ENCODE measurements around the gene EVA1A. TPM values are rescaled to one million over a fixed set of nuclear protein-coding genes. Genes with fewer than 3 reads are reported as not detected.
"Not testable (repeated sequence)": the region's sequence is repeated elsewhere in the genome, so short reads cannot be mapped to it uniquely, and the experiment has no call there.

Gene EVA1A
- total RNA-seq, 1 experiment from 2014 or later = 0.21 TPM

DNA sequence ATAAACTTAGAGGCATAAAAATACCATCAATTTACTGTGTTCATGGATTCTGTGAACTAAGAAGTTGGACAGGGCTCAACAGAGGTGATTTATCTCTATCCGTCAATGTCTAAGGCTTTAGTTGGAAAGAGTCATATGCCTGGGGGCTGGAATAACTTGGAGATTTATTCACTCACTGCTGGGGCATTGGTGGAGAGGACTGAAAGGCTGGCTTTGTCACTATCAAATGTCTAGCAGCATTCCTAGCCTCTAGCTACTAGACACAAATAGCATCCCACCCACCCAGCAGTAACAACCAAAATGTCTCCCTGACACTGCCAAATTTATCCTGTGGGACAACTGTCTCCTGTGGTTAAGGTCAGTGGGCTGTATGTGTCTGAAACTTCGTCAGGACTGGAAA, 71.0 kb downstream of the EVA1A start:
- intact Hi-C loops (cut with micrococcal nuclease; ENCODE audit: unreplicated experiment) (no loop called here), in situ Hi-C loops (cut with HindIII; ENCODE audit: low pct_unique_long_range_greater_than_20kb, low sequenced_read_pairs) (no loop called here)
- no TSS peak for BruUV-seq (replicated peaks)
- no peaks in the 10 kb centered on the region for H3K4me1 ChIP-seq (ENCODE audit: control insufficient read depth, insufficient read depth, low read length)
- no peak for ATAC-seq
- no peaks in the 10 kb centered on the region for H3K9me3 ChIP-seq (ENCODE audit: control insufficient read depth, insufficient read depth, low read depth, low read length)
- no peaks in the 10 kb centered on the region for H3K27me3 ChIP-seq (ENCODE audit: control insufficient read depth, insufficient read depth, low read length)
- H3K27ac ChIP-seq (ENCODE audit: low read length) = no peak overlapping the region
- H3K36me3 ChIP-seq (ENCODE audit: control insufficient read depth, insufficient read depth, low read length) = no peaks in the 10 kb centered on the region
- H3K4me3 ChIP-seq (ENCODE audit: low read depth in 2 of 2, low read length in 2 of 2) = no peak overlapping the region
- CTCF ChIA-PET = no interaction called here
- no peak for DNase-seq (ENCODE audit: low read depth, low spot score)
- POLR2A ChIA-PET = no interaction called here
- TF ChIP-seq POLR2AphosphoS5 (IDR thresholded peaks at IDR 0.05; ENCODE audit: low read depth, low read length) (no peak), TCF7L2 (IDR thresholded peaks at IDR 0.05; ENCODE audit: low read depth, low read length) (no peak), SIN3A (IDR thresholded peaks at IDR 0.05; ENCODE audit: borderline replicate concordance, insufficient read depth, low read depth, low read length) (no peak)
- TF ChIP-seq, protein P1, sequence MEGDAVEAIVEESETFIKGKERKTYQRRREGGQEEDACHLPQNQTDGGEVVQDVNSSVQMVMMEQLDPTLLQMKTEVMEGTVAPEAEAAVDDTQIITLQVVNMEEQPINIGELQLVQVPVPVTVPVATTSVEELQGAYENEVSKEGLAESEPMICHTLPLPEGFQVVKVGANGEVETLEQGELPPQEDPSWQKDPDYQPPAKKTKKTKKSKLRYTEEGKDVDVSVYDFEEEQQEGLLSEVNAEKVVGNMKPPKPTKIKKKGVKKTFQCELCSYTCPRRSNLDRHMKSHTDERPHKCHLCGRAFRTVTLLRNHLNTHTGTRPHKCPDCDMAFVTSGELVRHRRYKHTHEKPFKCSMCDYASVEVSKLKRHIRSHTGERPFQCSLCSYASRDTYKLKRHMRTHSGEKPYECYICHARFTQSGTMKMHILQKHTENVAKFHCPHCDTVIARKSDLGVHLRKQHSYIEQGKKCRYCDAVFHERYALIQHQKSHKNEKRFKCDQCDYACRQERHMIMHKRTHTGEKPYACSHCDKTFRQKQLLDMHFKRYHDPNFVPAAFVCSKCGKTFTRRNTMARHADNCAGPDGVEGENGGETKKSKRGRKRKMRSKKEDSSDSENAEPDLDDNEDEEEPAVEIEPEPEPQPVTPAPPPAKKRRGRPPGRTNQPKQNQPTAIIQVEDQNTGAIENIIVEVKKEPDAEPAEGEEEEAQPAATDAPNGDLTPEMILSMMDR (IDR thresholded peaks at IDR 0.05) = no peak
- TF ChIP-seq, protein P2, sequence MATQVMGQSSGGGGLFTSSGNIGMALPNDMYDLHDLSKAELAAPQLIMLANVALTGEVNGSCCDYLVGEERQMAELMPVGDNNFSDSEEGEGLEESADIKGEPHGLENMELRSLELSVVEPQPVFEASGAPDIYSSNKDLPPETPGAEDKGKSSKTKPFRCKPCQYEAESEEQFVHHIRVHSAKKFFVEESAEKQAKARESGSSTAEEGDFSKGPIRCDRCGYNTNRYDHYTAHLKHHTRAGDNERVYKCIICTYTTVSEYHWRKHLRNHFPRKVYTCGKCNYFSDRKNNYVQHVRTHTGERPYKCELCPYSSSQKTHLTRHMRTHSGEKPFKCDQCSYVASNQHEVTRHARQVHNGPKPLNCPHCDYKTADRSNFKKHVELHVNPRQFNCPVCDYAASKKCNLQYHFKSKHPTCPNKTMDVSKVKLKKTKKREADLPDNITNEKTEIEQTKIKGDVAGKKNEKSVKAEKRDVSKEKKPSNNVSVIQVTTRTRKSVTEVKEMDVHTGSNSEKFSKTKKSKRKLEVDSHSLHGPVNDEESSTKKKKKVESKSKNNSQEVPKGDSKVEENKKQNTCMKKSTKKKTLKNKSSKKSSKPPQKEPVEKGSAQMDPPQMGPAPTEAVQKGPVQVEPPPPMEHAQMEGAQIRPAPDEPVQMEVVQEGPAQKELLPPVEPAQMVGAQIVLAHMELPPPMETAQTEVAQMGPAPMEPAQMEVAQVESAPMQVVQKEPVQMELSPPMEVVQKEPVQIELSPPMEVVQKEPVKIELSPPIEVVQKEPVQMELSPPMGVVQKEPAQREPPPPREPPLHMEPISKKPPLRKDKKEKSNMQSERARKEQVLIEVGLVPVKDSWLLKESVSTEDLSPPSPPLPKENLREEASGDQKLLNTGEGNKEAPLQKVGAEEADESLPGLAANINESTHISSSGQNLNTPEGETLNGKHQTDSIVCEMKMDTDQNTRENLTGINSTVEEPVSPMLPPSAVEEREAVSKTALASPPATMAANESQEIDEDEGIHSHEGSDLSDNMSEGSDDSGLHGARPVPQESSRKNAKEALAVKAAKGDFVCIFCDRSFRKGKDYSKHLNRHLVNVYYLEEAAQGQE (IDR thresholded peaks at IDR 0.05; ENCODE audit: insufficient read depth in 1 of 2, low read depth in 2 of 2, low read length in 1 of 2) = no peak

DNA sequence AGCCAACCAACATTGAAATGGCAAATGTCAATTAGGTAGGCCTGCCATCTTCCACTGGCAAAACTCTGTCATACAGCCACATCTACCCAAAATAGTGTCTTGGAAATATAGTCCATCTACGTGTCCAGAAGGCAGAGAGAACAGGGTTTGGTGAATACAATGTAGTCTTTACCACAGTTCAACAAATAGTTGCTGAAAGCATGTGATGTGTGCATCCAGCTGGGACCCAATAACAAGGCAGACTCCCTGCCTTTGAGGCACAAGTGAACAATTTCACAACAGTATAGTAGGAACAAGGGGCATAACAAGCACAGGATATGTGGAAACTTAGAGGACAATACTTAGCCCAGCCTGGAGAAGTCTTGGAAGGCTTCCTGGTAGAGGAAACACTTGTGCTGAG, 72.6 kb downstream of the EVA1A start:
- Histone ChIP-seq H3K36me3 (ENCODE audit: control insufficient read depth, insufficient read depth, low read length) (no peaks in the 10 kb centered on the region), H3K27me3 (ENCODE audit: control insufficient read depth, insufficient read depth, low read length) (no peaks in the 10 kb centered on the region), H3K9me3 (ENCODE audit: control insufficient read depth, insufficient read depth, low read depth, low read length) (no peaks in the 10 kb centered on the region), H3K4me3 (ENCODE audit: low read depth in 2 of 2, low read length in 2 of 2) (no peak overlapping the region), H3K27ac (ENCODE audit: low read length) (no peak overlapping the region), H3K4me1 (ENCODE audit: control insufficient read depth, insufficient read depth, low read length) (no peaks in the 10 kb centered on the region)
- no peak for DNase-seq (ENCODE audit: low read depth, low spot score)
- no TSS peak for BruUV-seq (replicated peaks)
- intact Hi-C loops (cut with micrococcal nuclease; ENCODE audit: unreplicated experiment) (no loop called here), in situ Hi-C loops (cut with HindIII; ENCODE audit: low pct_unique_long_range_greater_than_20kb, low sequenced_read_pairs) (no loop called here)
- ATAC-seq = no peak
- CTCF ChIA-PET = no interaction called here
- TF ChIP-seq, protein P1 (IDR thresholded peaks at IDR 0.05) = no peak
- TF ChIP-seq SIN3A (IDR thresholded peaks at IDR 0.05; ENCODE audit: borderline replicate concordance, insufficient read depth, low read depth, low read length) (no peak), TCF7L2 (IDR thresholded peaks at IDR 0.05; ENCODE audit: low read depth, low read length) (no peak), POLR2AphosphoS5 (IDR thresholded peaks at IDR 0.05; ENCODE audit: low read depth, low read length) (no peak)
- TF ChIP-seq, protein P2 (IDR thresholded peaks at IDR 0.05; ENCODE audit: insufficient read depth in 1 of 2, low read depth in 2 of 2, low read length in 1 of 2) = no peak
- POLR2A ChIA-PET = no interaction called here

DNA sequence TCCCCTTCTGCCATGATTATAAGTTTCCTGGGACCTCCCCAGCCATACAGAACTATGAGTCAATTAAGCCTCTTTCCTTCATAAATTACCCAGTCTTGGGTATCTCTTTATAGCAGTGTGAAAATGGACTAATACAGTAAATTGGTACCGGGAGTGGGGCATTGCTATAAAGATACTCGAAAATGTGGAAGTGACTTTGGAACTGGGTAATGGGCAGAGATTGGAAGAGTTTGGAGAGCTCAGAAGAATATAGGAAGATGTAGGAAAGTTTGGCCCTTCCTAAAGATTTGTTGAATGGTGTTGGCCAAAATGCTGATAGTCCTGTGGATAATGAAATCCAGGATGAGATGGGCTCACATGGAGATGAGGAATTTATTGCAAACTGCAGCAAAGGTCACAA, 74.0 kb downstream of the EVA1A start:
- H3K4me3 ChIP-seq (ENCODE audit: low read depth in 2 of 2, low read length in 2 of 2); intact Hi-C loops (cut with micrococcal nuclease; ENCODE audit: unreplicated experiment); ATAC-seq; H3K4me1 ChIP-seq (ENCODE audit: control insufficient read depth, insufficient read depth, low read length); BruUV-seq (replicated peaks); in situ Hi-C loops (cut with HindIII; ENCODE audit: low pct_unique_long_range_greater_than_20kb, low sequenced_read_pairs); CTCF ChIA-PET; DNase-seq (ENCODE audit: low read depth, low spot score); H3K36me3 ChIP-seq (ENCODE audit: control insufficient read depth, insufficient read depth, low read length); POLR2A ChIA-PET; H3K27me3 ChIP-seq (ENCODE audit: control insufficient read depth, insufficient read depth, low read length); H3K9me3 ChIP-seq (ENCODE audit: control insufficient read depth, insufficient read depth, low read depth, low read length); H3K27ac ChIP-seq (ENCODE audit: low read length): not testable (repeated sequence)

All from Panc1 (cell line).